Ascending aorta (tissue), 2 donors: ENCODE results near the gene HIBCH. TPM values are rescaled to one million over a fixed set of nuclear protein-coding genes. Genes with fewer than 3 reads are reported as not detected.

Source experiments
- DNase-seq, 2 donors: peaks; one replicate each; pipeline ENCODE4 v3.0.0-alpha.2; 2019; ENCODE audit warnings: low spot score in 2 of 2
- H3K27ac ChIP-seq, 2 donors: fragments of 200-600 bp; sonication (generic); one replicate each; pipeline ENCODE4 v1.5.1; 2016 to 2017; ENCODE audit warnings: mild to moderate bottlenecking in 1 of 2
- H3K27me3 ChIP-seq: fragments of 200-600 bp; sonication (generic); one replicate; pipeline ENCODE4 v1.5.1; 2017
- H3K36me3 ChIP-seq, 2 donors: fragments of 200-600 bp; sonication (generic); one replicate each; pipeline ENCODE4 v1.5.1; 2016
- H3K4me1 ChIP-seq, 2 donors: fragments of 200-600 bp; sonication (generic); one replicate each; pipeline ENCODE4 v1.5.1; 2016 to 2017; ENCODE audit warnings: mild to moderate bottlenecking in 1 of 2
- H3K4me3 ChIP-seq, 2 donors: fragments of 200-600 bp; sonication (generic); one replicate each; pipeline ENCODE4 v1.5.1; 2016 to 2017; ENCODE audit warnings: mild to moderate bottlenecking in 1 of 2
- H3K9me3 ChIP-seq, 2 donors: fragments of 200-600 bp; sonication (generic); one replicate each; pipeline ENCODE4 v1.5.1; 2016
- CTCF ChIP-seq, 3 experiments: fragments of 200-600 bp in 2 of 3; fragments of 450-650 bp in 1 of 3; sonication (generic) in 2 of 3; IDR thresholded peaks; one replicate each; pipeline ENCODE4 v1.5.1; 2016 to 2019; ENCODE audit warnings: antibody characterized with exemption in 3 of 3, mild to moderate bottlenecking in 1 of 3, moderate library complexity in 1 of 3
- intact Hi-C: fragments of 100-400 bp; cut with DNase I; formaldehyde crosslinking; loops from one replicate; pipeline ENCODE4 v1.15.1; 2023
- total RNA-seq: library from RNA; depleted of rRNA; stranded (reverse); fragments of >200 nt; gene quantifications from one replicate; pipeline ENCODE4 v1.1.0, GENCODE V29; 2016

HIBCH gene
- total RNA-seq, 1 donor from 2014 or later = 3.7 TPM

- H3K9me3 ChIP-seq = no peaks in the 10 kb centered on the region
- peak overlapping the region; percentile 92 to 97 for H3K27ac ChIP-seq
- no peak for DNase-seq
- H3K36me3 ChIP-seq = no peaks in the 10 kb centered on the region
- peaks cover 0 to 6% of the 10 kb centered on the region in 2 donors for H3K4me1 ChIP-seq
- TF ChIP-seq CTCF (IDR thresholded peaks at IDR 0.05) = peak in 1 of 3 experiments; percentile 38
- peak overlapping the region; percentile 60 to 81 for H3K4me3 ChIP-seq
- intact Hi-C loops = no loop called here
- H3K27me3 ChIP-seq = no peaks in the 10 kb centered on the region
Observed at GRCh38 chr2:190344276-190344827, 24.7 kb upstream of the HIBCH start.

GRCh38 chr2:190343536-190344275 lies 24.1 kb upstream of the HIBCH start, which contains the start of gene INPP1:
Gene INPP1, plus strand, starts transcription at chr2:190343589. Its CDS starts 16,514 bp downstream, at chr2:190360103.
- H3K27ac ChIP-seq = peak within 1 kb of the TSS; percentile 92 to 97
- peak in 1 of 2 donors; percentile 90 for DNase-seq
- H3K4me3 ChIP-seq = peak within 1 kb of the TSS; percentile 60 to 81
- H3K36me3 ChIP-seq = no peaks in the 10 kb centered on the region
- H3K27me3 ChIP-seq = no peaks in the 10 kb centered on the region
- H3K9me3 ChIP-seq = no peaks in the 10 kb centered on the region
- H3K4me1 ChIP-seq = peaks cover 0 to 6% of the 10 kb centered on the region in 2 donors
- intact Hi-C loops = loop anchor here (1.0 kb wide), 1 partner anchor 24 kb away; the partner anchor contains the start of gene HIBCH
- TF ChIP-seq CTCF (IDR thresholded peaks at IDR 0.05) = peak in 1 of 3 experiments; percentile 11

- intact Hi-C loops = loop anchor here (1.0 kb wide), 1 partner anchor 24 kb away; the partner anchor contains the start of gene HIBCH
- Histone ChIP-seq H3K27me3 (no peaks in the 10 kb centered on the region), H3K36me3 (no peaks in the 10 kb centered on the region), H3K4me1 (peaks cover 0 to 6% of the 10 kb centered on the region in 2 donors), H3K9me3 (no peaks in the 10 kb centered on the region), H3K27ac (peak overlapping the region; percentile 92 to 97), H3K4me3 (peak overlapping the region; percentile 60 to 81)
- TF ChIP-seq CTCF (IDR thresholded peaks at IDR 0.05) = no peak
- DNase-seq = no peak
Observed at GRCh38 chr2:190343089-190343535, 23.5 kb upstream of the HIBCH start.

- DNase-seq = no peak
- TF ChIP-seq CTCF (IDR thresholded peaks at IDR 0.05) = no peak
- Histone ChIP-seq H3K27ac (peak overlapping the region; percentile 92 to 97), H3K4me3 (peak overlapping the region in 1 of 2 donors; percentile 81), H3K27me3 (no peaks in the 10 kb centered on the region), H3K36me3 (no peaks in the 10 kb centered on the region), H3K9me3 (no peaks in the 10 kb centered on the region), H3K4me1 (peaks cover 0 to 6% of the 10 kb centered on the region in 2 donors)
- intact Hi-C loops = loop anchor here (1.0 kb wide), 1 partner anchor 23 kb away; the partner anchor contains the start of gene HIBCH
Observed at GRCh38 chr2:190342611-190343010, 23.0 kb upstream of the HIBCH start.

GRCh38 chr2:190340369-190340768 lies 20.7 kb upstream of the HIBCH start:
- intact Hi-C loops = no loop called here
- no peak overlapping the region for H3K27ac ChIP-seq
- H3K27me3 ChIP-seq = no peaks in the 10 kb centered on the region
- no peak overlapping the region for H3K4me3 ChIP-seq
- no peaks in the 10 kb centered on the region for H3K9me3 ChIP-seq
- no peak for DNase-seq
- no peak for TF ChIP-seq CTCF (IDR thresholded peaks at IDR 0.05)
- H3K36me3 ChIP-seq = no peaks in the 10 kb centered on the region
- H3K4me1 ChIP-seq = peaks cover 0 to 6% of the 10 kb centered on the region in 2 donors
